Ramos (cell line): ENCODE measurements around the gene RCOR1.

ENCODE experiments used
- in situ Hi-C: fragments of 300-500 bp; cut with MboI; formaldehyde crosslinking; loops from one replicate; pipeline ENCODE4 v1.14.3; 2022; ENCODE audit warnings: low sequenced_read_pairs; ENCODE audit not compliant: unreplicated experiment

Gene RCOR1

DNA sequence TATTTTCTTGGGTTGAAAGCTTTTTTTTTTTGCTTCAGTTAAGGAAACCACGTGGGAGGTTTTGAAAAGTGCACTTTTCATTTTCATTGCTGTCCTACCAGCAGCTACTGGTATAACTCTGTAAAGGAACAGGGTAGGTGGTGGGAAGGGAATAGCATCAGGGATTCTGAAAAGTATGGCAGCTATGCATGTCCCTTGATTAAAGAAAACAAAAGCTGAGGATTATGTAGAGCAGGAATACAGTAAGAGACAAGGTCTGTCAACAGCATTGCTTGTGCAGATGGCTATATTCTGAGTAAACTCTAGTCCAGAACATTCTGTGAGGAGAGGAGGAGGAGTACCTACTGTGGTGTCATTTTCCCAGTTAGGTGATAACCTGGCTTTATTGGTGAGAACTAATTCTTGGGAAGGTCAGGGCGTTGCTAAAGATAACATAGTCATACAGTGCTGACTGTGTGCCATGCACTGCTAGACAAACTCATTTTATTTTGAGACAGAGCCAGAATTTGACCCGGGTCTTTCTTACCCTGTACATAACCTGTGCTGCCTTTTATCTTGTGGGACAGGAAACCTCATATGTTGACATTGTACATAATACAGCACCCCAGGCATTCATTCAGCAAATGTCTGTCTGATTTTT is 104.5 kb downstream of the RCOR1 start:
- in situ Hi-C loops, result loop anchor here (5.0 kb wide), 1 partner anchor 220 kb away; no protein-coding TSS in a partner anchor

DNA sequence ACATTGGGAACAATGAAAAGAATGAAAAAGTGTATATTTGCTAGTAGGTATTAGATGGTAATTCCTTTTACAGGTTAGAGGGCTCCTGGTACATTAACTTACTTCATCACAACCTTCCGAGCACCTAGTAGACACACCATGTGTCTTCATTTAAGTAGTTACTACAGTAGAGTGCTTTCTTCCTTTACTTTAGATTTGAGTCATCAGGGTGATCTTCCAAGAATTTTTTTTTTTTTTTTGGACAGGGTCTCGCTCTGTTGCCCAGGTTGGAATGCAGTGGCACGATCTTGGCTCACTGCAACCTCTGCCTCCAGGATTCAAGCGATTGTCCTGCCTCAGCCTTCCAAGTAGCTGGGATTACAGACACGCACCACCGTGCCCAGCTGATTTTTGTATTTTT is 105.1 kb downstream of the RCOR1 start:
- in situ Hi-C loops, result loop anchor here (5.0 kb wide), 1 partner anchor 220 kb away; no protein-coding TSS in a partner anchor

DNA sequence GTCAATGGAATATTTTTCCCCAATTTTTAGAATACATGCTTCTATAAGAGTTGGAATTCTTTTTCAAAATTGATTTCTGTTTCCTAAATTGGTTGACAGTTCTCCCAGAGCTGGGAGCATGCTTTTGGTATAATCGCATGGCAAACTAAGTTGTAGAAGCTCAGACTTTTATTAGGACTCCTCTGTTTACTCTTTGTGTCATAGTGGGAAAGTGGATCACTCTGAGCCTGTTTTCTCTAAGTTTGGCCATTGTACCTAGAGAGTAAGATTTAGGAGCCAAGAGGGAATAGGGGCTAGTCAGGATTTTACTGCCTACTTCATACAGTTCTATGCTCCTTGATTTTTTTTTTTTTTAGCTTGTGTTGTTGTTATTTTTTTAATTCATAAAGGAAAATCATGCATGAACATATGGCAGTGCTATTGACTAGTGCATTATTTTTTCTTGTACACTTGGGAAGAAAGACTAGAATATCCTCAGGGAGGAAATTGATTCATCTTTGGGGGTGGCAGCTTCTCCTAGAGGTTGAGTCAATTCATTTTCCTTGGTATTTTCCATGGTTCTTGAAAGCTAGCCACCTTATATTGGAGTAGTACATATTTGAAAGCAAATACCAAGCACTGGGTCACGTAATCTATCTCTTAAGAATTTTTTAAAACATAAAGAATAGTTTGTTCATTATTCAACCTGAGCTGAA is 107.1 kb downstream of the RCOR1 start:
- in situ Hi-C loops, result loop anchor here (5.0 kb wide), 1 partner anchor 218 kb away; no protein-coding TSS in a partner anchor

DNA sequence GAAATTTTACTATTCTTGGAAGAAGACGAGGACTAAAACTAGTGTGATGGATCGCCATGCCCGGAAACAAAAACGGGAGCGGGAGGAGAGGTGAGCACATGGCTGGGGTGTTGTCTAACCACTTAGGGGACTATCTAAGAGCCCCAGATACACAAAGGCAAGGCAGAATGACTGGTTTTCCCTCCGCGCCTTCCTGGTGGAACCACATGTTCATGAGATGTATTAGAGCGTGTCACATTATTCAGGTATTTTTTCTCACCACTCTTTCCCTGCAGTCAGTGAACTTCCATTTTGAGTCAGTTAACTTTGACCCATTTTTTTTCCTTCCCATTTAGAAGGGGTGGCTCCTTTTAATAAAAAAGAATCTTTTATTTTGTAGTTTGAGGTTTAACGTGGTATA is 116.0 kb downstream of the RCOR1 start:
- in situ Hi-C loops, result no loop called here

DNA sequence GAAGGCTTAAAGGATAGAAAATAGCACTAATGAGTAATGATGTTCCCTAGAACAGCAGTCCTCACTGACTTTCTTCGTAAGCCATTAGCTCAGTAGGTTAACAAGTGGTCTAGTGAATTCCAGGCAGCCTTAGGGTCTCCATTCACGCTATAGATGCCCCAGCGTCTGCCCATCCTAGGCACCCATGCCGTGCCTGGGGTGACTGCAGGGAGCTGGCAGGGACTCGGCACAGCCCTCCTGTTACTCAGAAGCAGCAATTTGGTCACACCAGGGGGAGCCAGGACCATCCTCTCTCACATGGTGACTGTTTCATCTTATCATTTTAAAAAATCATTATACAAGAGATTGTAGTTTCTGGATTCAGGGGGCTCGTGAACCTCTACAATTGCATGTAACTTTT is 118.8 kb downstream of the RCOR1 start:
- in situ Hi-C loops, result no loop called here

DNA sequence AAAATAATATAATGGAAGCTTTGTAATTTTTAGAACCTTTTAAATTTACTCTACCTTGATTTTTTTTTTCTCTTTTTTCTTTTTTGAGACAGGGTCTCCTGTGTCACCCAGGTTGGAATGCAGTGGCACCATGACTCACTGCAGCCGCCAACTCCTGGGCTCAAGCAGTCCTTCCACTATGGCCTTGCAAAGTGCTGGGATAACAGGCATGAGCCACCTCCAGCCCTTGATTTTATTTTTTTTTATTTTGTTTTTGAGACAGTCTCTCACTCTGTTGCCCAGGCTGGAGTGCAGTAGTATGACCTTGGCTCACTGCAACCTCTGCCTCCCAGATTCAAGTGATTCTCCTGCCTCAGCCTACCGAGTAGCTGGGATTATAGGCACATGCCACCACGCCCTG is 119.5 kb downstream of the RCOR1 start:
- in situ Hi-C loops, result no loop called here

DNA sequence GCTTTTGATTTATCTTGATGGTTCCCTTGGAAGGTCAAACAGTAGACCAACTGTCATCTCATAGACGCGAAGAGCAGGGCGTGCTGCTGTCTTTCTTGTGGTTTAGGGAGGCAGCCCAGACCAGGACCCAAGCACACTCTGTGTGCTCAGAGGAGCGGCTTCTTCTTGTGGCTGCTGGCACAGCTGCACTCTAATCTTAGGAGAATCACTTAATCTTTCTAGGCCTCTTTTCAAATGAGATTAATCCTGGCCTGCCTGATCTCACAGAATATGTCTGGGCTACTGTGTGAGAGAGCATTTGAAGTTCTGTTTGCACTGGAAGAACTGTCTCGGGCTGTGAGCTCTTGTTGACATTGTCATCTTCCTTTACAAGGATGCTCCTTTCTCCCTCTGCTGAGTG is 124.8 kb downstream of the RCOR1 start:
- in situ Hi-C loops, result no loop called here

DNA sequence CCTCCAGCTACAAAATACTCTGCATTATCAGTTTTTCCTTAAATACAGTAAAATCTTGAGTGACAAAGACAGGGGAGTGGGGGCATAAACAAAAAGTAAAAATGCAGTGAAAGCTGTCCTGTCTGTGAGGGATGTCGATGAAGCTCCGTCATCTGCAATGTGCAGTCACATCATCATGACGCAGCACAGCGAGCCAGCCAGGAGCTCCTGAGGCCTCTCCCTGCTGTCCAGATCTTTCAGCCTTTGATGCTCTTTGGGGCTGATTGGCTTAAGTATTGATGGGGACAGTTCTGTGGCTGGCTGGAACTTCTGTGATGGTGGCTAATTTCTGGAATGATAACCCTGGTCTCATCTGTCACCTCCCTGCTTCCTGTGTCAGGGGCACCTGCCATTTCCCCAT is 130.2 kb downstream of the RCOR1 start:
- in situ Hi-C loops, result no loop called here

DNA sequence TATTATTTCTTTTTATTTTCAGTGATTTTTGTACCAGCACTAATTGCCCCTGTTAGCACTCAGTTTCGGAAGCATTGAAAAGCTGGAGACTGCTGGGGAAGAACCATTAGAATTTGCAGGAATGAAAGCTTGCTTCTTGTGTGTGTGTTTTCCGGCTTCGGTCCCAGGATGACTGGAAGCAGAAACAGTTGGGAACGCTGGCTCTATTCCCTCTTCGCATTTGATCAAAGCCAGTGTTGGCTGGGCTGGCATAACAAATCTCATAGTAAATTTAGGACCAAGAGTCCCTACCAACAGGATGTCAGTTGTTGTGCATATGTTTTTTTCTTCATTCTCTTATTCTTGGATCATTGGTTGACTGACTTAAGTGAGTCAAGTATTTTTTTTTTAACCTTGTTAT is 131.2 kb downstream of the RCOR1 start:
- in situ Hi-C loops, result no loop called here

DNA sequence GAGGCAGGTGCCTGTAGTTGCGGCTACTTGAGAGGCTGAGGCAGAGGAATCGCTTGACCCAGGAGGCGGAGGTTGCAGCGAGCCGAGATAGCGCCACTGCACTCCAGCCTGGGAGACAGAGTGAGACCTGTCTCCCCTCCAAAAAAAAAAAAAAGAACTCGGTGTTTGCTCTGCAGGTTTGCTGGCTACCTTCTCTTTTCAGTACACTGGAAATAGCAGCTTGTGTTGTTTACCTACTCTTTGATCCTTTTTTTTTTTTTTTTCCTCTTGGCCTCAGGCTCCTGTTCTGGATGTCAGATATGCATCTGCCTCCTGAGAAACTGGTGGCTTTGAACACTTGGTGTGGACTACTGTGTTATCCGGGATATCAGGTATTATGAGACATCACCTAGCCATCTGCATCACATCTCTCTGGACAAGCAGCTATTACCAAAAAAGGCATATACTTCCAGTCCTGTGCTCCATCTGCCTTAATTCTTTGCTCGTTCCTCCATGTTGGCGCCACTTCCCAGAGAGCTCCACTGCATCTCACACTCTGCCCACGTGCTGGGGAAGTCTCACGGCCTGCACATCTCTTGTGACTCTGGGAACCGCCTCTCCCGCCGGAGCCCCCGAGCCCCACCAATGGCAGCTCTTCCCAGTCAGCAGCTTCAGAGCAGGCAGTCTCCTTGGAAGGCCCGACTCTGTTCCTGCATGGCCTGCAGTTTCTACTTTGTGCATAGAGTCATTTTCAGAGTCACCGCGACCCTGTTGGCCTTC is 133.9 kb downstream of the RCOR1 start:
- in situ Hi-C loops, result no loop called here

DNA sequence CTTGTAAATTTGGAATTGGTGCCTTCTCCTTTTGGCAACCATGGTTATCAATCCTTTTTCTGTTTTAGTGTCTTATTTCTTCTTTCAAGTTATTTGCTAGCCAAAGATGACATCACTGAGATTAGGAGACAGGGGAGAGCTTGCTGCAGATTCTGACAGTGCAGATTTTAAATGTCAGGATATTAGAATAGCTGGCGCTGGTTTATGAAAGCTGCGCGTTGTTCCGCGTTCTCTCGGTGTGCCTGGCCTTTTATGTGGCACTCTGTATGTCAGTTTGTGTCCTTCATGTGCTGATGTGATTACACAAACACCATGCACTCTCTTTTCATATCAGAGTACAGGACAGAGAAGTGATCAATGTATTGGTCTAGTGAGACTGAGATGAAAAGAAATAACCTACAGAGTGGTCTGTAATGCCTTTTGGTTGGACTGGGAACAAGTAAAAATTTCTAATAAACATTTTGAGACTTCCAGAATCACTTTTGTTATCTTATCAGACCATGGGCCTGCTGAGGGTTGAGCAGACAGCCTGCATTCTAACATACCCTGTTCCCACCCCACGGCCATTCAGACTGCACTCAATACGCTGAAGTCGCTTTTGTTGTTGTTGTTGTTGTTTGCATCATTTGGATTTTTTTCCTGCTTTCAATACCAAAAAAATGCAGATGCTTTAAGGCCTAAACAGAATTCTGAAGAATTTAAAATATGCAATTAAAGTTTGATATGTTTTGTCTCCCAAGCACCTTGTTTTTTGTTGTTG is 135.1 kb downstream of the RCOR1 start:
- in situ Hi-C loops, result no loop called here

DNA sequence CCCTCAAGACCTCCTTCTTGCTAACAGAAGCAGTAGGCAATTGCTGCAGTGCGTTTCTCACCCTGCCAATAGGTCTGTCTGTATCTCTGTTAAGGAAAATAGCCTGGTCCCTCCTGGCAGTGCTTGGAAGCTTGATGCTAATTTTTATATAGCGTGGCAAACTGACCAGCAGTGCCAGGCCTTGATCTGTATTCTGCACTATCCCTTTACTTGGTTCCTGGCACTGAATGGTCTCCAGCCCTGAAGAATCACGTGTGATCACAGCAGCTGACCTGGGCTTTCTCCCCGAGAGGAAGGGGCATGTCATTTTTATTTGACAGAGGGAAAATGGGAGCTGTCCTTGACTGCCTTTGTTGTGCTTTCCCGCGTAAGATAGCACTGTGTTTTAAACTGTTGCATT is 136.1 kb downstream of the RCOR1 start:
- in situ Hi-C loops, result no loop called here

DNA sequence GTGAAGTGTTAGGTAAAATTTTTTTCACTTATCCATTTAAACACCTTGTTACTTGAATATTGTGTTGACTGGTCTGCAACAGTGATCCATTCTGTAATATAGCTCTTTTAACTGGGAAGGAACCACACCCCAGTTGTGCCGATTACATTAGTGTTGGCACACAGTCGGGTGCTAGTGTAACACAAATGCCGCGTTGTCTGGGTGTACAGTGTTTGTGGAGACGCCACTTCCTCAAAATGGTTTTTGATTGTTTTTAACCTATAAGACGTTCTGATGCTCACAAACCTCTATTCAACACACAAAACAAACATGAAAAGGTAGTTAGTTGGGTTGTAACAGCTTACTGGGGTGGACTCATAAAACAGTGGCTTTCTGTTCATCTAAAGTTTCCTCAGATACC is 136.8 kb downstream of the RCOR1 start:
- in situ Hi-C loops, result no loop called here

DNA sequence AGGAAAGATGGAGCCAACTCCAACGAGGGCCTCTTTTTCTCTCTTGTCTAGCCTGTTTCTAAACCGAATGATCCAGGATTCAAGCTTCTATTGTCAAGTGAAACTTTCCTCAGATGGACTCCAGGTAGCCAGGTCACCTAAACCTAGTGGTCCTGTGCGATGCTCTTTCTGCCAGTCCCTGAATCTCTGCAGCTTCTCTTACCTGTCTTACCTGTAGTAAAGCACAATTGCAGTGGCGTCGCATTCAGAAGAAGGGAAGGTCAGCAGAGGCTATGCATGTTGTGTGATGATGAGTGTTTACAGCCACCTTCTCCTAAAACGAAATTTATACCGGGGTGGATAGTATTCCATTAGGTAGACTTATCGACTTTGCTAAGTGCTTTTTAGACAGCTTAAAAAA is 137.4 kb downstream of the RCOR1 start:
- in situ Hi-C loops, result no loop called here

DNA sequence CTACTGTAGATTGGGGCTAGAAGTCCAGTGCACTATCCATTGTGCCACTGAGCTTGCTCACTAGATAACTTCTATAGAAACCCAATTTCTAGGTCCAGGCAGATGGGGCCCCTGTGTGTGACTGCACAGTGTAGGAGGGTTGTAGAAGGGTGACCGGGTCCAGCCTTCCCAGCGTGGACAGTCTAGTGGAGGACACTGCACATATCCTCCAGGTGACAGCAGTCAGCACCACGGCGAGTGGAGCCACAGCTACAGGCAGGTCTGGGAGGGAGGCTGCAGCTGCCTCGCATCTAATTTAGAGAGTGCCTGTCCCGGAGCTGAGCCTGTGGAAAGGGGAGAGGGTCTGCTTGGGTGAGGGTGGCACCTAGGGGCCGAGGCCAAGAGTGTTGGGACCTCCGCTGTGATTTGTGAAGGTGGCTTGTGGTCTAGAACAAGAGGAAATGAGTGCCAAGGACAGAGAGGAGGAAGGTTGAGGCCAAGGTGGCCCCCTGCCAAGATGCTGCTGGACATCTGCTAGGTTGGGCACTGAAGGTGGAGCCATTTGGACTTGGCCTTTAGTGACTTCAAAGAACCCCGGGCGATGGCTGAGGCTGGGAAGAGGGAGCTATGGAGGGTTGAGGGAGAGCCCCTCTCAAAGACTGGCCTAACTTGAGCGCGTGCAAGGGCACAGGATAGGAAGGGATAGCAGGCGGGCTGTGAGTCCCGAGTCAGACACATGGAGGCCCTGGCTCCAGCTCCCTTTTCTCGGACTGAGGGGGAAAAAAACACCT is 138.8 kb downstream of the RCOR1 start:
- in situ Hi-C loops, result no loop called here

DNA sequence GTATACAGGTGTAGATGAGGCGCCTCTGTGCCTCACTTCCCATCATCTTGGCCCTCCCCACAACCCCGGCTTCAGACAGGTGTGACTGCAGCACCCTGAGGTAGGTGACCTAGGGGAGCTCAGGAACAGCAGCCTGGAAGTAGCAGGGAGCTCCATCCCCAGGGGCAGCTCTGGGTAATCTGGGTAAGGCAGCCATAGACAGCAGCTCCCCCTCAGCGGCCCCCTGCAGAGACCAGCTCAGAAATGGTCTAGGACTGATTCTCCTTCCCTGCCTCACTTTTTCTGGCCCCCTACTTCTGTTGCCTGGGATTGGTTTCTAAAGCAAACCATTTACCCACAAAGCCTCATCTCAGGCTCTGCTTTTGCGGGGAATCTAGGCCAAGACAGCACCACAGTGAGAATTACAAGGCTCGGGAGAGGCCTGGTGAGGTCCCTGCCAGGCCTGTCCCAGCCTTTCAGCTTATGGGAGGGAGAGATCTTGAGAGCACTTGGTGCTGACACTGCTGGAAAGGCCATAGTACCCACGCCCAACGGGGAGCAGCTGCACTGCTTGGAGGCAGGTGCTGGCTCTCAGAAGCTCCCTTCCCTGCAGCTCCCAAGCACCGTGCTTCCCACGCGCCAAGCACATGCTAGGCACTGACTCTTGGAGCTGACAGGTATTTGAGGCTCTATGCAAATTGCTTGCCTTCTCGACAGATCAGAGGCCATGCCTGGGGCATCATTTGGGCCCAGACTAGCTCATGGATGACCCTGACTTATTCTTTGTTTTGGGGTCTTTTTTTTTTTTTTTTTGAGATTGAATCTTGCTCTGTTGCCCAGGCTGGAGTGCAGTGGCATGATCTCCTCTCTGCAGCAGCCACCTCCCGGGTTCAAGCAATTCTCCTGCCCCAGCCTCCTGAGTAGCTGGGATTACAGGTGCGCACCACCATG is 139.7 kb downstream of the RCOR1 start:
- in situ Hi-C loops, result no loop called here

DNA sequence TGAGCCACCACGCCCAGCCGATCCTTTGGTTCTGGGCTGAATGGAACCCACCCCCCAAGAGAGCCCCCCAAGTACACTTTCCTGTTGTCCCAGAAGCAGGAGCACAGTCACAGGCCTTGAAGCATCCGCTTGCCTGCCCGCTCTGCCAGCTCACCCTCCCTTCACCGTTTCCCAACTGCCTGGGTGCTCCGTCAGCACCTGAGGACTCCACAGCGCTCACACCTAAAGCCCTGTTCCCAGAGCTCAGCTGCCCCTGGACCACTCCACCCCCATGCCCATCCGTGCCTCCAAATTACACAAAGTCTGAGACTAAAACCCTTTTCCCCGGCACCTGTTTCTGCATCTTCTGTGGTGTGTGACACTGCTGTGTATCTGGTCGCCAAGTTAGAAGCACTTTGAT is 140.5 kb downstream of the RCOR1 start:
- in situ Hi-C loops, result no loop called here

DNA sequence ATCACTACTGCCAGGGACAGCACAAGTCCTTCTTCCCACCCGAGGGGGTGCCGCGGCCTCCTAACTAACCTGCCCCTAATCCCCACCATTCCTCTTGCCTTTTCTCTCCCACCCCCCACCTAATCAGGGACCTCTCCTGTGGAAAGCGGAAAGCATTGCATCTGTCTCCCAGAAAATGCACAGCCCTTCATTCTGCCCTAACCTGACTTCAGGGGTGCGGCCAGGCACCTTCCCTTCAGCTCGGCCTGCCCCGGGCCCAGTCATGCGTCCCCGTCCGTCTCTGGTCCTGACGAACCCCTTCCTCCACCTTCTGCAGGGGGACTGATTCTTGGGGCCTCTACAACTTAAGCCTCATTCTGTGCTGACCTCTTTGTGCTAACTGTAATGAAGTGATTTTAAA is 140.9 kb downstream of the RCOR1 start:
- in situ Hi-C loops, result no loop called here

DNA sequence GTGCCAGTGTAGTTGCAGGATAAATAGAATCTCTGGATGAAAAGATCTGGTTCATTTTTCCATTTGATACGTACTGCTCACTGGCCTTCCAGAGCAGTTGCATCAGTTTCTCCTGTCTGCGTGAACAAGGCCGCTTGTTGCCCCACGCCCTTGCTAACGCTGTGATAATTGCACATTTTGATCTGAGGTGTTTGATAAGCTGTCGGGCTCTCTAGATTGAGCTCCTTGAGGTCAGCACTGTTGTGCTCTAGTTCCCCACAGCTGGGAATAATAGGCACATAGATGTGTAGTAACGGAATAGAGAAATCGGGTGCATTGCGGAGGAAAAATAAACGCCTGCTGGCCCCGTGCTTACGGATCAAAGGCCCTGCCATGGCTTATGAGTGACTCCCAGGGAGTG is 142.0 kb downstream of the RCOR1 start:
- in situ Hi-C loops, result no loop called here
